ENCODE measurements around the gene WDR27. TPM values are rescaled to one million over a fixed set of nuclear protein-coding genes. Genes with fewer than 3 reads are reported as not detected.
"Not testable (repeated sequence)": the region's sequence is repeated elsewhere in the genome, so short reads cannot be mapped to it uniquely, and the experiment has no call there.

Gene WDR27
- total RNA-seq, 2 donors from 2014 or later, result 17.4 to 43.8 TPM

DNA sequence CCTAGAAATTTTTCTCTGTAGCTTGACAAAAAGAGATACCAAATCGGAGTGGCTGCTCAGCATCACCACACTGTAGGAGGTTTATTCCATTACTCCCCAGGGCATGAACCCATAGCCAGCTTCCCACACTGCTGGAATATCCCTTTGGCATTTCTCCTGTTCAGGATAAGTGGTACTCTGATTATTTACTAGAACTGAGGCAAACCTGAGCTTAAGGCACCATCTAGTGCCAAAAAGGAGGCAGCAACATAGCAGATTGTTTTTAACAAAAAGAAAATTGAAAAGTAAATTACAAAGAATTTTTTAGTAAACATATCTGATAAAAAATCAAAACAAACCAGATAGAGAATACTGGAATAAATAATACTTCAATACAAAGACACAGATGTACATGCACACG, 181.7 kb downstream of the WDR27 start:
- no peaks in the 10 kb centered on the region for H3K9me3 ChIP-seq
- intact Hi-C loops (cut with DNase I), result loop anchor here (10.0 kb wide), 1 partner anchor 625 kb away; no protein-coding TSS in a partner anchor
- no peaks in the 10 kb centered on the region for H3K4me1 ChIP-seq
- no peak overlapping the region for H3K4me3 ChIP-seq
- H3K9ac ChIP-seq (ENCODE audit: low read depth in 2 of 2, low read length in 2 of 2), result no peak overlapping the region
- H3K36me3 ChIP-seq, result no peaks in the 10 kb centered on the region
- TF ChIP-seq, protein P1, sequence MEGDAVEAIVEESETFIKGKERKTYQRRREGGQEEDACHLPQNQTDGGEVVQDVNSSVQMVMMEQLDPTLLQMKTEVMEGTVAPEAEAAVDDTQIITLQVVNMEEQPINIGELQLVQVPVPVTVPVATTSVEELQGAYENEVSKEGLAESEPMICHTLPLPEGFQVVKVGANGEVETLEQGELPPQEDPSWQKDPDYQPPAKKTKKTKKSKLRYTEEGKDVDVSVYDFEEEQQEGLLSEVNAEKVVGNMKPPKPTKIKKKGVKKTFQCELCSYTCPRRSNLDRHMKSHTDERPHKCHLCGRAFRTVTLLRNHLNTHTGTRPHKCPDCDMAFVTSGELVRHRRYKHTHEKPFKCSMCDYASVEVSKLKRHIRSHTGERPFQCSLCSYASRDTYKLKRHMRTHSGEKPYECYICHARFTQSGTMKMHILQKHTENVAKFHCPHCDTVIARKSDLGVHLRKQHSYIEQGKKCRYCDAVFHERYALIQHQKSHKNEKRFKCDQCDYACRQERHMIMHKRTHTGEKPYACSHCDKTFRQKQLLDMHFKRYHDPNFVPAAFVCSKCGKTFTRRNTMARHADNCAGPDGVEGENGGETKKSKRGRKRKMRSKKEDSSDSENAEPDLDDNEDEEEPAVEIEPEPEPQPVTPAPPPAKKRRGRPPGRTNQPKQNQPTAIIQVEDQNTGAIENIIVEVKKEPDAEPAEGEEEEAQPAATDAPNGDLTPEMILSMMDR (IDR thresholded peaks at IDR 0.05), result no peak
- H3K27me3 ChIP-seq, result no peaks in the 10 kb centered on the region
- no peak overlapping the region for H3K27ac ChIP-seq
- no peak for DNase-seq

DNA sequence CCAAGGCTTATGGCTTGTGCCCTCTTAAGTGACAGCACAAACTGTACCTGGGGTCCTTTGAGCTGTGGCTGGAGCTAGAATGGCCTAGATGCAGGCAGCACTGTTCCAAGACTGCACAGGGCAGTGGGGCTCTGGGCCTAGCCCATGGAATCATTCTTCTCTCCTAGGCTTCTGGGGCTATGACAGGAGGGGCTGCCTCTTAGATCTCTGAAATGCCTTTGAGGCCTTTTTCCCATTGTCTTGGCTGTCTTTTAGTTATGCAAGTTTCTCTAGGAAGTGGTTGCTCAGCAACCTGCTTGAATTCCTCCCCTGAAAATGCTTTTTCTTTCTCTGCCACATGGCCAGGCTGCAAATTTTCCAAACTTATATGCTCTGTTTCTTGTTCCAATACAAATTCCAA, 183.4 kb downstream of the WDR27 start:
- TF ChIP-seq, protein P1 (IDR thresholded peaks at IDR 0.05), result no peak
- no peak for DNase-seq
- no peaks in the 10 kb centered on the region for H3K27me3 ChIP-seq
- no peaks in the 10 kb centered on the region for H3K36me3 ChIP-seq
- H3K27ac ChIP-seq, result no peak overlapping the region
- no peak overlapping the region for H3K9ac ChIP-seq (ENCODE audit: low read depth in 2 of 2, low read length in 2 of 2)
- peaks cover 3% of the 10 kb centered on the region for H3K4me1 ChIP-seq
- no peak overlapping the region for H3K4me3 ChIP-seq
- H3K9me3 ChIP-seq, result no peaks in the 10 kb centered on the region
- intact Hi-C loops (cut with DNase I), result no loop called here

DNA sequence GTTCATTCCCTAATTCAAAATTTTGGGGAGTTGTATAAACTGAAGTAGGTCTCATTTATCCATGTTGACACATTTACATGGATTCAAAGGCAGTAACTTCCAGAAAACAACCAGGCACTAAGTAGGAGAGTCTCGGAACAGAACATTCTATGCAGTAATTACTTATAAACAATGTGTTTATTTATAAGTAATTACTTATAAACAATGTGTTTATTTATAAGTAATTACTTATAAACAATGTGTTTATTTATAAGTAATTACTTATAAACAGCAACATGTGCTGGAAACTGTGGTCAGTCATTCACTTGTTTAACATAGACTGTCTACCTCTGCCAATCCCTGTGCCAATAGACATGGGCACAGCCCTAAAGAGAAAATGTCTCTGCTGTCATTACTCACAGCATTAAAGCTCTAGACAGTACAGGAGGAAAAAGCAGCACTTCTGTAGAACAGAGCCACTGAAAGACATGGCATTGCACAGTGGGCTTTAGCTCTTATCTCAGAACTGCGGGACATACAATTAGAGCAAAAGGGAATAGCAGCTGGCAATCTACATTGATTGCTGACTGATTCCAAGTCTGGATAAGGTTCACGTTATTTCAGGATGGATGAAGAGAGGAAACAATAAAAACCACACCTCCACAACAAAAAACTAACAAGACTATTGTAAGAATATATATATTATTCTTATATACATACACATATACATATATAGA, 188.2 kb downstream of the WDR27 start:
- Histone ChIP-seq H3K27ac (no peak overlapping the region), H3K9me3 (no peaks in the 10 kb centered on the region), H3K4me3 (no peak overlapping the region), H3K4me1 (peaks cover 5% of the 10 kb centered on the region), H3K27me3 (no peaks in the 10 kb centered on the region), H3K36me3 (no peaks in the 10 kb centered on the region), H3K9ac (ENCODE audit: low read depth in 2 of 2, low read length in 2 of 2) (no peak overlapping the region)
- no peak for DNase-seq
- intact Hi-C loops (cut with DNase I), result no loop called here
- TF ChIP-seq, protein P1 (IDR thresholded peaks at IDR 0.05), result no peak

DNA sequence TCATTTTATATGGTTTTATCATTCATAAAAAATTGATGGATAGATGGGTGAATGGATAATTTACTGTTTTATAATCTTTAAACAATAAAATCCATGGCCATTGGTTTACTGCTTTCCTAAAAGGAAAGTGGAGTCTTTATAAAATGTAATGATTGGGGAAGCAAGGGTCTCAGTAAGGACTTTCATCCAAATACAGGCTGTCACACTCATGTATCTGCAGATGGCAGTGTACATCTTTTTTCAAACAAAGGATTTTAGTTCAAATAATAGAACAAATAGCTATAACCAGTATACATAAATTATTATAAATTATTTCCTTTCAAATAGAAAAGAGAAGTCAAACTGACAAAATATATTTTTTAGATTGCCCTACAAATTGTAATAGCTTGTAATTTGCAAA, 190.0 kb downstream of the WDR27 start:
- DNase-seq; H3K4me1 ChIP-seq; H3K36me3 ChIP-seq; intact Hi-C loops (cut with DNase I); H3K9ac ChIP-seq (ENCODE audit: low read depth in 2 of 2, low read length in 2 of 2); H3K27ac ChIP-seq; H3K27me3 ChIP-seq; H3K4me3 ChIP-seq; H3K9me3 ChIP-seq: not testable (repeated sequence)

DNA sequence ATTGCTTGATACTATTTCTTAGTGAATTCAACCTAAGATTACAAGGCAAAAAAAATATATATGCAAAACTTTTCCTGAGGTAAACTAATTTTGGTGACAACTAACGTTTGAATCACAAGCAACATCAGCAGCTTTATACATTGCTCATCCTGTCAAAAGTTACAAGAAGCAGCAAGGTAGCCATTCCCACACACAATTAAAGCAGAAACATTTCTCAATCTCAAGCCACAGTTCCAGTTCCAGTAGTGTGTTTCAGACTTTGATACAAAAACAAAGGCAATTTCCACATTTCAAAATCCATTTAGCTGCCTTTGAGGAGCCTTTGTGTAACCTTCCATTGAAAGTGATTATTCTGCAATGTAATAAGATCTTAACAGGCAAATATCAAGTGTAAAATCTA, 191.0 kb downstream of the WDR27 start:
- no peak for DNase-seq
- Histone ChIP-seq H3K9ac (ENCODE audit: low read depth in 2 of 2, low read length in 2 of 2) (no peak overlapping the region), H3K27me3 (no peaks in the 10 kb centered on the region), H3K36me3 (no peaks in the 10 kb centered on the region), H3K4me1 (peaks cover 5% of the 10 kb centered on the region), H3K4me3 (no peak overlapping the region), H3K9me3 (no peaks in the 10 kb centered on the region), H3K27ac (no peak overlapping the region)
- intact Hi-C loops (cut with DNase I), result no loop called here
- TF ChIP-seq, protein P1 (IDR thresholded peaks at IDR 0.05), result no peak

DNA sequence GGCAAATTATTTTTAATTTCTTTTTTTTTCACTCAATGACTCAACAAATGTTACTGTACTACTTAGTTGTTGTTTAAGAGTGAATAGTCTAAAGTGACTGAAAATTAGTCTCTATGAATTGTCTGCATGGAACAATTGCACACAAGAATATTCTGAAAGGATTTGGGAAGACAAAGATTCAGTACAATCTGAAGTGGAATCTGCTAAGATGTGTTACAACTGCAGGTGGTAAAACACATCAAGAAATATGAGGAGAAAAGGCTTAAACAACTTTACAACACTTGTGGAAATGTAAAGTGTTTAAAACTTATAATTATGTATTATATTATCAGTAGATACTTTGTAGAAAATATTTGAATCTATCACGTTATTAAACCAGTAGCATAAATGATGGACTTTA, 193.4 kb downstream of the WDR27 start:
- peaks cover 2% of the 10 kb centered on the region for H3K4me1 ChIP-seq
- no peaks in the 10 kb centered on the region for H3K9me3 ChIP-seq
- no peaks in the 10 kb centered on the region for H3K27me3 ChIP-seq
- intact Hi-C loops (cut with DNase I), result no loop called here
- no peaks in the 10 kb centered on the region for H3K36me3 ChIP-seq
- H3K27ac ChIP-seq, result no peak overlapping the region
- no peak overlapping the region for H3K4me3 ChIP-seq
- H3K9ac ChIP-seq (ENCODE audit: low read depth in 2 of 2, low read length in 2 of 2), result no peak overlapping the region
- no peak for DNase-seq
- TF ChIP-seq, protein P1 (IDR thresholded peaks at IDR 0.05), result no peak
